ENCODE measurements around the gene CACNB4.
"Not testable (repeated sequence)": the region's sequence is repeated elsewhere in the genome, so short reads cannot be mapped to it uniquely, and the experiment has no call there.

The CACNB4 gene

GRCh38 chr2:151946250-151946884, 152.5 kb downstream of the CACNB4 start:
- DNase-seq (ENCODE audit: low read depth in 1 of 2, low spot score in 1 of 2) = no peak

- DNase-seq (ENCODE audit: low read depth in 1 of 2, low spot score in 1 of 2) = no peak
Observed at GRCh38 chr2:151945602-151946001, 153.2 kb downstream of the CACNB4 start.

- DNase-seq (ENCODE audit: low read depth in 1 of 2, low spot score in 1 of 2) = no peak
Observed at GRCh38 chr2:151945186-151945585, 153.7 kb downstream of the CACNB4 start.

- DNase-seq (ENCODE audit: low read depth in 1 of 2, low spot score in 1 of 2) = no peak
Observed at GRCh38 chr2:151943461-151943860, 155.4 kb downstream of the CACNB4 start.

- DNase-seq (ENCODE audit: low read depth in 1 of 2, low spot score in 1 of 2) = not testable (repeated sequence)
Observed at GRCh38 chr2:151942540-151943205, 156.2 kb downstream of the CACNB4 start.

- DNase-seq (ENCODE audit: low read depth in 1 of 2, low spot score in 1 of 2) = no peak
Observed at GRCh38 chr2:151937966-151938365, 160.9 kb downstream of the CACNB4 start.

GRCh38 chr2:151936626-151937025, 162.2 kb downstream of the CACNB4 start:
- no peak for DNase-seq (ENCODE audit: low read depth in 1 of 2, low spot score in 1 of 2)

GRCh38 chr2:151933266-151933804, 165.5 kb downstream of the CACNB4 start:
- no peak for DNase-seq (ENCODE audit: low read depth in 1 of 2, low spot score in 1 of 2)

GRCh38 chr2:151931756-151932155, 167.1 kb downstream of the CACNB4 start:
- DNase-seq (ENCODE audit: low read depth in 1 of 2, low spot score in 1 of 2) = no peak

- no peak for DNase-seq (ENCODE audit: low read depth in 1 of 2, low spot score in 1 of 2)
Observed at GRCh38 chr2:151931030-151931611, 167.7 kb downstream of the CACNB4 start.

- no peak for DNase-seq (ENCODE audit: low read depth in 1 of 2, low spot score in 1 of 2)
Observed at GRCh38 chr2:151930042-151930441, 168.8 kb downstream of the CACNB4 start.

- no peak for DNase-seq (ENCODE audit: low read depth in 1 of 2, low spot score in 1 of 2)
Observed at GRCh38 chr2:151928380-151928779, 170.5 kb downstream of the CACNB4 start.

GRCh38 chr2:151927501-151928221, 171.2 kb downstream of the CACNB4 start:
- DNase-seq (ENCODE audit: low read depth in 1 of 2, low spot score in 1 of 2) = no peak

GRCh38 chr2:151922845-151923666, 175.8 kb downstream of the CACNB4 start:
- DNase-seq (ENCODE audit: low read depth in 1 of 2, low spot score in 1 of 2) = no peak

- no peak for DNase-seq (ENCODE audit: low read depth in 1 of 2, low spot score in 1 of 2)
Observed at GRCh38 chr2:151919786-151920185, 179.1 kb downstream of the CACNB4 start.

- DNase-seq (ENCODE audit: low read depth in 1 of 2, low spot score in 1 of 2) = no peak
Observed at GRCh38 chr2:151918308-151918707, 180.5 kb downstream of the CACNB4 start.

- no peak for DNase-seq (ENCODE audit: low read depth in 1 of 2, low spot score in 1 of 2)
Observed at GRCh38 chr2:151916632-151917031, 182.2 kb downstream of the CACNB4 start.

- not testable (repeated sequence) for DNase-seq (ENCODE audit: low read depth in 1 of 2, low spot score in 1 of 2)
Observed at GRCh38 chr2:151915629-151916025, 183.2 kb downstream of the CACNB4 start.

- DNase-seq (ENCODE audit: low read depth in 1 of 2, low spot score in 1 of 2) = no peak
Observed at GRCh38 chr2:151914989-151915628, 183.7 kb downstream of the CACNB4 start.

- DNase-seq (ENCODE audit: low read depth in 1 of 2, low spot score in 1 of 2) = no peak
Observed at GRCh38 chr2:151908204-151908882, 190.5 kb downstream of the CACNB4 start.

Measured in activated CD4-positive, alpha-beta T cell treated with anti-CD3 and anti-CD28 coated beads, Interleukin-2, amount 50 U/mL, for 24 hours (primary cell).